OCI-M2 (cell line): ENCODE measurements around the gene INSRR.

Experiments used
- DNase-seq: peaks from one replicate; lab custom pipeline; 2025; ENCODE audit not compliant: unreplicated experiment; lab: John Stamatoyannopoulos, UW

Gene INSRR

DNA sequence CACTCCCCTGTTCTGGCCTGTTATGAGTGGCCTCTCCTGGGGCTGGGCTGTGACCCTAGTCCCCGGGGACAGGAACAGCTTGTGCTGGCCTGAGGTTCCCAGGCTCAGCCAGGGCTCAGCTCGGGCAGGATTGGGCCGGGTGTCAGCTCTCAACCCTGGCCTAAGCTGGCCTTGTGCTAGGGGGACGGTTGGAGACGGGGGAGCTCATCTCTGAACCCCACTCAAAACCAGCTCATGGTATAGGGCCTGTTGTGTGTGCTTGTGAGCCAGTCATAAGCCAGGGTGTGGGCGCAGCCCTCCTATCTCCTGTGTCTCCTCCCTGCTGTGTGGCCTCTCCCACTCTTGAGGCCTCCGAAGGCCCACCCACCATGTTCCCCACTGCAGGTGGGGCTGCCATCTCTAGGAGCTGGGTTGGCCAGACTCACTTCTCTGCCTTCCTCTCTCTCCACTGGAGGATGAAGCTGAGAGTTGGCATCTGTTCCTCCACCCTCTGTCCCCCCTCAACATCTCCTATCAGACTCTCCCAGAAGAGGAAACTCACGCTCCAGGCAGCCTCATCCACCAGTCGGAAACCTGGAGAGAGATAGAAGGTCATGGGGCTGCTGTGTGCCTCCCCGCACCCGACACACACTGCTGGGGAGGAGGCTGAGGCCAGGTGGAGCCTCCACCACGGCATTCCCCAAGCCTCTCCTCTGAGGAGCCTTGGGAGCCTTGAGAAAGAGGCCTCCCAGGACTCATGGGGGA, 36.0 kb upstream of the INSRR start:
- DNase-seq, result peak; percentile 37

DNA sequence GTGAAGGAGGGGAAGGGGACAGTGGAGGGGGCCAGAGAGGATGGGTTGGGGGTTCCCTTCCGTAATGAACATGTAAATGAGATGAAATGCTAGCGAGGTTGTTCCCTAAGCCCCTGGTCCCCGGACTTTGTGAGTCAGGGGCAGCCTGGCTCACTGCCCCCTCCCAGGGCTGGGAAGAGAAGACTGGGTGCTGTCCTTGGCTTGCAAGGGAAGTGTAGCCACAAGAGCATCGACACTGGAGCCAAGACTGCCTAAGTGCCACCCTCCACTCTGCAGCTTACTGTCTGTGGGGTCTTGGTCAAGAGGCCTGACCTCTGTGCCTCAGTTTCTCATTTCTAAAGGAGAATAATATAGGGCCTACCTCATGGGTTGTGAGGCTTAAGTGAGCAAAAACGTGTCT, 35.1 kb upstream of the INSRR start:
- no peak for DNase-seq

DNA sequence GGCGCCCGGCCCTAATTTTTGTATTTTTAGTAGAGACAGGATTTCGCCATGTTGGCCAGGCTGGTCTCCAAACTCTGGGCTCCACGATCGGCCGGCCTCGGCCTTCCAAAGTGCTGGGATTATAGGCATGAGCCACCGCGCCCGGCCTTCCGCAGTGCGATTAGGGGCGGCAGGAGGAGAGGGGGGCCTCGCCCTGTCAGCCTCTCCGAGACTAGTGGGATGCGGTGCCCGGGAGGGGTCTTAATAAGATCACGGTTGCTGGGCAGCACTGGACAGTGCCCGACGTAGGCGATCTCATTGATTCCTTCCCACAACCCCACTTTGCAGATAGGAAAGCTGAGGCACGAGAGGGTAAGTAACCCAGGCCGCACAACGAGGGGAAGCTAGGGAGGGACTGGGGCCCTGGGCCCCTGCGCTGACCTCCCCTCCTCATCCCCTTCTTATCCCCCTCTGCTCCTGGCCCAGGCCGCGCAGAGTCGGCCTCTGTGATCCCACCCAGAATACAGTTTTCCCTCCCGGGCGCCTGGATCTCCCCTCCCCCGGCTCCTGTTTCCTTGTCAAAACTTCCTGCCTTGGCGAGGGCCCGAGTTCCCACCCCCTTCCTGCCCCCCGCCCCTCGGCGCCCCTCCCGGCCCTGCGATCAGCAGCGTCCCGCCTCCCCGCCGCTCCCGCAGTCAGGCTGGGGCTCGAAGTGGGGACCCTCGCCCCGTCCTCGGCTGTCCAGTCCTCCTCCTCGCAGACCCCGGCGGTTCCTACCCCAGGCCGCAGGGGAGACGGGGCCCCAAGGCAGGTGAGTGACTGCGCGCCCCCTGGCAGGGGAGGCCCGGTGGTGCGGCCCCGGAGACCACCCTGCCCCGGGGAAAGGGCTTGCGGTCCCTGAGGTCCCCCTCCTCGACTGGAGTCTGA, 34.4 kb upstream of the INSRR start, which contains the start of gene PEAR1:
Gene PEAR1, plus strand, starts transcription at position 671 of the 906 bp plus-strand sequence. CDS start 10,209 bp downstream, outside the sequence.
- no peak for DNase-seq

DNA sequence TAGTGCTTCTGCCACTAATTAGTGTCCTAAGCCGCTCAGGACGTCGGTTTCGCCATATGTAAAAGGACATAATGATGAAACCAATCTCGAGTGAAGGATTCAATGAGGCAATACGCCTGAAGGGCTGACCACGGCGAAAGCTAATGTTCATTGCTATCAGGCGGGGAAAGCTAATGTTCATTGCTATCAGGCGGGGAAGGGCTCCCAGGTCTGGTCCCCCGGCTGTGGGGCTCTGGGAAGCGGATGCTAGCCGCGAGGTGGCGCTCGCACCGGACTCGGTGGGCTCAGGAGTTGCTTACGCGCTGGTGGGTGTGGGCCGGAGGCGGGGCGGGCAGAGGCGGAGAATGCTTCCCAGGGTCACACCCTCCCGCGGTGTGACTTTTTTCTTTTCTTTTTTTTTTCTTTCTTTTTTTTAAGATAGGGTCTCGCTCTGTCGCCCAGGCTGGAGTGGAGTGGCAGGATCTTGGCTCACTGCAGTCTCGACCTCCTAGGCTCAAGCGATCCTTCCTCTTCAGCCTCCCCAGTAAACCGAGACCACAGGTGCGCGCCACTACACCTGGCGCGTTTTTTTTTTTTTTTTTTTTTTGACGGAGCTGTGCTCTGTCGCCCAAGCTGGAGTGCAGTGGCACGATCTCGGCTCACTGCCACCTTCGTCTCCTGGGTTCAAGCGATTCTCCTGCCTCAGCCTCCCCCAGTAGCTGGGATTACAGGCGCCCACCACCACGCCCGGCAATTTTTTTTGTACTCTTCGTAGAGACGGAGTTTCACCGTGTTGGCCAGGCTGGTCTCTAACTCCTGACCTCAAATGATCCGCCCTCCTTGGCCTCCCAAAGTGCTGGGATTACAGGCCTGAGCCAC, 33.5 kb upstream of the INSRR start:
- DNase-seq, result peak; percentile 27

DNA sequence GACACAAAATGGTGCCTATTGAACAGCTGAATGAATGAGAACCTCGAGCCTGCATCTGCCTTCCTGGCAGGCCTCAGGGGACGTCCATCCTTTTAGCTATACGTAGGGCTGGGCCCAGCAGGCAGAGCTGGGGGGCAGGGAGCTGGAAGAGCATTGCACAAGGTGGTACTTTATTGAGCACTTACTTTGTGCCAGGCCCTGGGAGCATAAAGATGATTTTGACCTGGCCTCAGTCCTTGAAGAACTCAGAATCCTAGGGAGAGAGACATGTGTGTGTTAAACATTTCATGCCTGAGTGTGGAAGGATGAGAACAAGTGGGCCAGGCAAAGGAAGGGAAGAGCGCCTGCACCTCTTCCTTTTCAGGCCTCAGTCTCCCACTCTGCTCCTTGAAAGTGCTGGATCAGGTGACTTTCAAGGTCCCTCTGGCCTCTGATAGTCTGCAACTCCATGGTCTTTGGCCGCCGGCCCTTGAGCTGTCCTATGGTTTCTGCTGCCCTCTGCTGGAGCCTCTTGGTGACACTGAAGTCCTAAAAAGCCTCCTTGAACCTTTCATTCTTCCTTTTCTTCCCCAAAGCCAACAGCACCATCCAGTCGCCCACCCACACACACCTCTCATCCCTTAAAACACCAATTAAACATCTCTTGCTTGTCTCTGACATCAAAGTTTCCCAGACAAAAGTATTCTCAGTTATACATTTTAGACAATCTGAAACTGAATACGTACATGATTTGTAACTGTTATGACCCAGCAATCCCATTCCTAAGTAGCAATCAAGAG, 31.1 kb upstream of the INSRR start:
- DNase-seq, result peak; percentile 26

DNA sequence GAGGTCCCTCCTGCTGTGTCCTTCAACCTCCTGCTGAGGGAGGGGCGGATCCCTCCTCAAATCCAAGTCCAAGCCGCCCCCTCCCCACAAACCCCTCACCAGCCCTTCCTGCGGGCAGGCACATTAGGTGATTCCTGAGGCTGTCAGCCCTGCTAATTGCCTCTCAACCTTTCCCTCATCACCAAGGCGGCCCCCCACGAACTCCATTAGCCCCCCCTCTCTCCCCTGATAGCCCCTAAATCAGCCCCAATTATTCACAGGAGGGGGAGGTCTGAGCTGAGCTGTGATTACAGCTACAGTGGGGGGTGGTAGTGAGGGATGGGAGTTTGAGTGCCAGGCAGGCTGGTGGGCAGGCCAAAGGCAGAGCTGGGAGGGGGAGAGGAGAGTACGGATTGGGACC, 28.8 kb upstream of the INSRR start:
- DNase-seq, result no peak

DNA sequence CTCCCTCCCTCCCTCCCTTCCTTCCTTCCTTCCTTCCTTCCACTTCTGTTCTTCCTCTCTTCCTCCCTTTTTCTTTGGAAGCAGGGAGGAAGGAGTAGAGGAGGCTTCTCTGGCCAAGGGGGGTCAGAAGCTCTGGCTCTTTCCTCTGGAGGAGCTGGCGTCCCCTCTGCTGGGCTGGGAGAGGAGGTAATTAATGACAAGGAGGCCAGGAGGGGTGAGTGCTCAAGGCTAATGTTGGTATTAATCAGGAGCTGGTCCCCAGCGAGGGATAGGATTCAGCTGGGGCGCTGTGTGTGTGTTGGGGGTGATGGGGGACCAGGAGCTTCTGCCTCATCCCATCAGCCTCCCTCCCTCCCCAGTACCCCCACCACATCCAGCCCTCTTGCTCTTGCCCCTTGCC, 28.4 kb upstream of the INSRR start:
- no peak for DNase-seq

DNA sequence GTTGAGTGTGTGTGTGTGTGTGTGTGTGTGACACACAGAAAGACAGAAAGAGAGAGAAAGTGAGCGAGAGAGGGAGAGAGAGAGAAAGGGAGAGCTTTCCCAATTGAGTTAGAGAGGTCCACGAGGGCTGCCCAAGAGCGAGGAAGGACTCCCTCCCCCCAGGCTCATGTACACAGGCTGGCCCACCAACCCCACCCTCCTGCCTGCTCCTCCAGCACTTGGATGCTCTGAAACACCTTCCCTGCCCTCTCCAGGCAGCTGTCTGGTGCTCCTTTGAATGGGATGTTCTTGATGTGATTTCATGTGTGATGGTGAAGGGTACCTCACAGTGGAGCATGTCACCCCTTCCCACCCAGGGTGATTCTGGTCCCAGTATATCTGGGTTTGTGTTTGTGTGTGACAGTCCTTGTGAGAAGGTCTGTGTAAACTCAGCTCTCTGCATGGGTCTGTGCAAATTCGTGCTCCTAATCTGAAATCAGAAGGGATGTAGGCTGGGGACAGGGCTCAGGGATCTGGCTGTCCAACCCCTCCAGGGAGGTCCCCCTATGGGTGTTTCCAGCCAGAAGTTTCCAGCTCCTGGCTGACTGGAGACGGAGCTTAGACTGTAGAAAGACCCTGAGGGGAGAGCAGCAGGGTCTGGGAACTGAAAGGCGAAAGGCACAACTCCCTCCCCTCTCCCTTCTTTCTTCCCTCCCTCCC, 27.8 kb upstream of the INSRR start:
- no peak for DNase-seq

DNA sequence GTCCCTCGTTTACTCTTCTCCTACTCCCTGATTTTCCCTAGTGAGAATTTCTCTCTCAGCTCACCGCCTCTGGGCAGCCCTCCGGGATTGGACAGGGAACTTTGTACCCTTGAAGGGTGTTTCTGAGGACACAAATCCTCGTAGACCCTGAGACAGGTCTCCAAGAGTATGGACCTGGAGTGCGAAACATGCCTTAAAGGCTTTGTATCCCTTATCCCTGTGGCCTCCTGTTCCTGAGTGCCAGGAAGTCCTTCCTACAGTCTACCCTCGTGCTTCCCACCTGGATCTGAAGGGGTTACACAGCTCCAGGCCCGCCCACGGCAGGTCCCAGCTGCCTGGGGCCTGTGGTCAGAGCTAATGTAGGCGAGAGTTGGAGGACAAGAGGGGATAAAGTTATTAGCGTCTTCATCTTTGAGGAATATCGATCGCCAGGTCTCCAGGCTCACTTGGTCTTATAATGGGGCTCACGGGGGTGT, 27.0 kb upstream of the INSRR start:
- no peak for DNase-seq

DNA sequence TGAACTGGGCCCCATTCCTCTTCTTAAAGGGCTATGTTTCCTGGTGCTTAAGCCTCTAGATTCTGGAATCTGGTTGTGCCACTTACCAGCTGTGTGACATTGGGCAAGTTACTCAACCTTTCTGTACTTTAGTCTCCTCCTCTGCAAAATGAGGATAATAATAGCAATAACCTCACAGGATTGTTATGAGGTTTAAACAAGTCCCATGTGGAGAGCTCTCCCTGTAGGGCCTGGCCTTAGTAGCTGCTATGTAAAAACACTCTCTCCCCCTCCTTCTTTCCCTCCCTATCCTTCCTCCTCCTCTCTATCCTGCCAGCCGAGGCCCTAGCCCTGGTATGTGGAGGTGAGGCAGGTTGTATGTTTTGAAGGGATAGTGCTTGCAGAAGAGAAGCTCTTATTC, 26.4 kb upstream of the INSRR start:
- no peak for DNase-seq

DNA sequence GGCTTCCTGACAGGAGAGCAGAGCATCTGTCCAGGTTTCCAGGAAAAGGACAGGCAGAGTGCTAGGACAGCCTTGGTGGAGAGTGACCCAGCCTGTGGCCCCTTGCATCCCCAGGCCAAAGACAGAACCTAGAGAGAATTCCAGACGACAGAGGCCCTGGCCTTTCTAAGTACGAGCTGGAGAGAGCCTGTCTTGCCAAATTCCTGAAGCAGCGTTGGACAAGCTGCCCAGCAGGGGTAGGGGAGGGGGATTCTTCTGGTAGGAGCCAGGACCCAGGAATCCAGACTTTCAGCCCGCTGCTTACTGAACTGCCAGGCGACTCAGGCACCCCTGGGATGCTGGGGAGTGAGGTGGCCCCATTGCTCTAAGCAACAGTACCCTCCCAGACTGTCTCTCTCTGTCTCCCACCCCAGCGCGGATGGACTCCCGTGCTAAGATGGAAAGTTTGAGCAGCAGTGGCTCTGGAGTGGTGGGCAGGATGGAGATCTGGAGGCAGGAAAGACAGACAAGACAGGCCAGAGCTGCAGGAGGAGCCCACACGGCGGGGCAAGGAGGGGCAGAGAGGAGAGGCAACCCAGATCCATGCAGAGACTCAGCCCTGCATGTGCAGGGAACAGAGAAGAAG, 25.8 kb upstream of the INSRR start:
- no peak for DNase-seq

DNA sequence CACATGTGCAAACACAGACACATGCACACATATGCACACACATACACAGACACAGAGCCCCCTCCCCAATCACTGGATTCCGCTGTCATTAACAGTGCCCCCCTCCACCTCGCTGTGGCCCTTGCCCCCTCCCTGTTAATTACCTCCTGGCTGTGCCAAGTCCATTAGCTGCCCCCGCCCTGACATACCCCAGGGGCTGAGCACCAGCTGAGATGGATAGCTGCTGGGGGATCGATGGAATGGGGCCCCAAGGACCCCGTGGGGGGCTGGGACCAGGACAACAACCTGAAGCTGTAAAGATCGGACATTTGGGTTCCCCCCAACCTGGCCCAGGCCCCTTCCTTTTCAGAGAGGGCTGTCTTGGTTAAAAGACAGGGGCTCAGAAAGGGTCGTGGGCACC, 25.0 kb upstream of the INSRR start:
- no peak for DNase-seq

DNA sequence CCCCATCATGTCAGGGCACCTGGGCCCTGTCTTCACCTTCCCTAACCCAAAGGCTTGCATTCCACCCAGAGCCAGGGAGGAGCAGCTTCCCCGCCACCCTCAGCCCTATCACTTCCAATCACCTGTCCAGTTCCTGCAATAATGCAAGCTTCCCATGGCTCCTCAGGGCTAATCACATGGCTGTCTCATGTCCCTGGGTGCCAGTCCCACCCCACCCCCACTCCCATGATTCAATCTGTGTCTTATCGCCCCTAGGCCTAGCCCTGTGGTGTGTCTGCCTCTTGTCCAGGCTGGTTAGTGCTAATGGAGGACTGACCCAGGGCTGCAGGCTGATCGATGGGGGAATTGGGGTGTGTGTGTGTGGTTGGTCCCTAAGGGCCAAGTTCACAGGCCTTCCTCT, 23.6 kb upstream of the INSRR start:
- DNase-seq, result no peak

DNA sequence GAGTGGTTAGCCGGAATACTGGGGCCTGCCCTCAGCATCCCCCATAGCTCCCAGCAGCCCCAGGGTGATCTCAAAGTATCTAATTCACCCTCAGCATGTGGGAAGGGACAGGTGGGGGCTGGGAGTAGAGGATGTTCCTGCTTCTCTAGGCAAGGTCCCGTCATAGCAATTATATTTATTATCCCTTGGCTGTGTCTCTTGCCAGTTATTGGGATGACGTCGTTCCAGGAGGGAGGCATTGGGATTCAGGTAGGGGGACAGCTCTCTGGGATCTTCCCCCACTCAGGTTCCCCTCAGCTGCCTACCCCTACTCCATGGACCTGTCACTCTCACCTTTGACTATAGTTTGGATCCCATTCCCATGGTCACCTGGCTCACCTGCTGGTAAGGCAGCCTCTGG, 22.7 kb upstream of the INSRR start:
- DNase-seq, result no peak

DNA sequence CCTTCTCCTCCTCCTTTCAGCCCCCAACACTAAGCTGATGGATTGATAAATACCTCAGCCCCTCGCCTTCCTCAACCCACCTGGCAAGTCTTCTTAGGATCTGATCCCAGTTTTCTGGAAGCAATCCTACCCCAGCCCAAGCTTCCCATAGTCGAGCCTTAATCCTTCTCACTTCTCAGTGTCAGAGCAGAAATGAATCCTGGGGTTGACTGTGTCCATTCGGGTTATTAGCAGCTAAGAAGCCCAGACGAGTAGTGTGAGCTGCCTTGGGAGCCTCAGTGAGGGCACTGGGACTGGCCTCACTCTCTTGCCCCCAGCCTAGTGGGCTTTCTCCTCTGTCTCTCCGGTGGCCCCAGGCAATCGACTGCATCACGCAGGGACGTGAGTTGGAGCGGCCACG, 22.2 kb upstream of the INSRR start:
- DNase-seq, result no peak

DNA sequence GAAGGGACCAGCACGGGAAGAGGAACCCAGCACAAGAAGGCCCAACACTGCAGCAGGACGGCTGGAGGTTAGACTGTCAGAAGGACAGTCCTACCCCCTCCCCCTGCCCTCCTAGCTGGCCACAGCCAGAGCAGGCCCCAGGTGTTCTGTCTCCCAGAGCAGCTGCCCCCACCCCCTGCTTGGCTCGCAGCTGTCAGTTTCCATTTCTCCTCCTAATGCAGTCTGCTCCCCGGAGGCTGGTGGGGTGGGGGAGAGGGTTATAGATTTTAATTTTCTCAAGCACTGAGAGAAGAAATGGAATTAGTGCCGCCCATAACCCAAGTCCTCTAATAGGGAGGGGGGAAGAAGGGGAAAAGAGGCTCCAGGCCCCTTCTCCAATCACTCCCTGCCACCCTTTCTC, 21.6 kb upstream of the INSRR start:
- DNase-seq, result no peak

DNA sequence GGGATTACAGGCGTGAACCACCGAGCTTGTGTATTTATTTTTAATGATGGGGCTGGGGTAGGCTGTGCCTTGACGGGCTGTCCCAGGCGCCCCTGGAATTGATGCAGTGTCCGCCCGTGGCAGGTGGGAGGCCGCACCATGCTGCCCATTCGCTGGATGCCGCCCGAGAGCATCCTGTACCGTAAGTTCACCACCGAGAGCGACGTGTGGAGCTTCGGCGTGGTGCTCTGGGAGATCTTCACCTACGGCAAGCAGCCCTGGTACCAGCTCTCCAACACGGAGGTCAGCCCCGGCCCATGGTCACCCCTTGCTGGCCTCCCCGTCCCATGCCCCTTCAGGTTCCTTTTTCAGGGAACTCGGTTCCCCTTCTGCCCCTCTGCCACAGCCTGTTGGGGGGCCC, 21.0 kb upstream of the INSRR start:
- DNase-seq, result no peak

DNA sequence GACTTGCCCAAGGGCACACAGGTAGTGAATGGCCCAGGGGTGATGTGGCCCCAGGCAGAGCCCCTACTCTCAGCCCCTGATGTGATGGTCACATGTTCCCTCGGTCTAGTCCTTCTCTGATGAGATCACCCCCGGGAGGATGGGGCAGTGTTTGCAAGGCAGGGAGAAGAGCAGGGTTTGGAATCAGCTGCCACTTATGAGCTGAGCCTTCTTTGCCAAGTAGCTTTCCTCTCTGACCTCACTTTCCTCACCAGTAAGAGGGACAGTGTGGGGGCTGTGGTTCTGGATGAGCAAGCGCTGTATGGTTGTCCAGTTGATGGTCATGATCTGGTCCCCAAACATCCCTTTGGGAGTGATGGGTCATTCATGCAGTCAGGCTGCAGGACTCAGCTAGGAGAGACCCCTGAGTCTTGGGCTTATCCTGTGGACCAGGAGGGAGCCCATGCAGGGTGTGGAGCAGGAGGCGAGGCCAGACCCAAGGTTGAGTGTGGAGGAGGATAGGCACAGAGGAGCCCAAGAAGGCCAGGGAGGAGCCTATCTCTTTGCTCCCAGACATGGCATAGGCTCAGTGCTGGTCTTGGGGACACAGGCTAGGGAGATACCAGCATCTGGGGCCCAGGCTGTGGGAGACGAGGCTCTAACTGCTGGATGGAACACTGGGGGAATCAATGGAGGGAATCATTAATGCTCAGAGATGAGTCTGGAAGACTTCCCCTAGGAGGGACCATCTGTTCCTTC, 18.7 kb upstream of the INSRR start:
- DNase-seq, result no peak

DNA sequence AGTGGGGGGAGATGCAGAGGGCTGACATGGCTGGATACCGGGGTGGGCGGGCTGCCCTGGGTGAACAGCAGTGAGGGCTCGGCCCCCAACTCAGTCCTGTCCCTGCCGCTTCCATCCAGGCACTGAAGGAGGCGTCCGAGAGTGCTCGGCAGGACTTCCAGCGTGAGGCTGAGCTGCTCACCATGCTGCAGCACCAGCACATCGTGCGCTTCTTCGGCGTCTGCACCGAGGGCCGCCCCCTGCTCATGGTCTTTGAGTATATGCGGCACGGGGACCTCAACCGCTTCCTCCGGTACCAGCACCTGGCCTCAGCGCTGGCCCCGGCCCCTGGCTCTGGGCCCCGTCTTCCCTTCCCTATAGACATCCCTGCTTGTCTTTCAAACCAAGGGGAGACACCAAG, 17.4 kb upstream of the INSRR start:
- no peak for DNase-seq
